Coronary artery (tissue), 2 donors: ENCODE data around the gene TTC28.

Source experiments
- DNase-seq: peaks from one replicate; pipeline ENCODE4 v3.0.0-alpha.2; 2017; ENCODE audit warnings: low spot score
- H3K27ac ChIP-seq, 2 donors: fragments of 200-600 bp; sonication (generic); one replicate each; pipeline ENCODE4 v1.5.1; 2016 to 2019
- H3K4me3 ChIP-seq: fragments of 200-600 bp; sonication (generic); 2 replicates; pipeline ENCODE4 v1.5.1; 2016; ENCODE audit warnings: mild to moderate bottlenecking, moderate library complexity
- TF ChIP-seq, protein P1 (sequence below): fragments of 200-600 bp; sonication (generic); IDR thresholded peaks from one replicate; pipeline ENCODE4 v1.5.1; 2019; ENCODE audit warnings: antibody characterized with exemption

Gene TTC28

DNA sequence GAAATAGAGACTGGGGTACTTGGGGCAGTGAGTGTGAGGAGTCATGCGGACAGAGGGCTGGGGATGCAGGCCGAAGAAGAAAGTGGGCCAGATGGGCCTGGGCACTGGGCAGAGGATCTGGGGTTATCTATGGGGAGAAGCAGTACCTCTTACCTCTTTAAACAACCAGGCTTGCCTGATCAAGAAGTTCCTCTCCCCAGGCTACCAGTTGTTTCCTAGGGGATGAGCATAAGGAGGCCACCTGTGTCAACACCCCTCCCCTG lies 662.2 kb downstream of the TTC28 start:
- no peak for DNase-seq
- H3K27ac ChIP-seq: no peak overlapping the region
- H3K4me3 ChIP-seq: no peak overlapping the region
- TF ChIP-seq, protein P1, sequence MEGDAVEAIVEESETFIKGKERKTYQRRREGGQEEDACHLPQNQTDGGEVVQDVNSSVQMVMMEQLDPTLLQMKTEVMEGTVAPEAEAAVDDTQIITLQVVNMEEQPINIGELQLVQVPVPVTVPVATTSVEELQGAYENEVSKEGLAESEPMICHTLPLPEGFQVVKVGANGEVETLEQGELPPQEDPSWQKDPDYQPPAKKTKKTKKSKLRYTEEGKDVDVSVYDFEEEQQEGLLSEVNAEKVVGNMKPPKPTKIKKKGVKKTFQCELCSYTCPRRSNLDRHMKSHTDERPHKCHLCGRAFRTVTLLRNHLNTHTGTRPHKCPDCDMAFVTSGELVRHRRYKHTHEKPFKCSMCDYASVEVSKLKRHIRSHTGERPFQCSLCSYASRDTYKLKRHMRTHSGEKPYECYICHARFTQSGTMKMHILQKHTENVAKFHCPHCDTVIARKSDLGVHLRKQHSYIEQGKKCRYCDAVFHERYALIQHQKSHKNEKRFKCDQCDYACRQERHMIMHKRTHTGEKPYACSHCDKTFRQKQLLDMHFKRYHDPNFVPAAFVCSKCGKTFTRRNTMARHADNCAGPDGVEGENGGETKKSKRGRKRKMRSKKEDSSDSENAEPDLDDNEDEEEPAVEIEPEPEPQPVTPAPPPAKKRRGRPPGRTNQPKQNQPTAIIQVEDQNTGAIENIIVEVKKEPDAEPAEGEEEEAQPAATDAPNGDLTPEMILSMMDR: no peak

DNA sequence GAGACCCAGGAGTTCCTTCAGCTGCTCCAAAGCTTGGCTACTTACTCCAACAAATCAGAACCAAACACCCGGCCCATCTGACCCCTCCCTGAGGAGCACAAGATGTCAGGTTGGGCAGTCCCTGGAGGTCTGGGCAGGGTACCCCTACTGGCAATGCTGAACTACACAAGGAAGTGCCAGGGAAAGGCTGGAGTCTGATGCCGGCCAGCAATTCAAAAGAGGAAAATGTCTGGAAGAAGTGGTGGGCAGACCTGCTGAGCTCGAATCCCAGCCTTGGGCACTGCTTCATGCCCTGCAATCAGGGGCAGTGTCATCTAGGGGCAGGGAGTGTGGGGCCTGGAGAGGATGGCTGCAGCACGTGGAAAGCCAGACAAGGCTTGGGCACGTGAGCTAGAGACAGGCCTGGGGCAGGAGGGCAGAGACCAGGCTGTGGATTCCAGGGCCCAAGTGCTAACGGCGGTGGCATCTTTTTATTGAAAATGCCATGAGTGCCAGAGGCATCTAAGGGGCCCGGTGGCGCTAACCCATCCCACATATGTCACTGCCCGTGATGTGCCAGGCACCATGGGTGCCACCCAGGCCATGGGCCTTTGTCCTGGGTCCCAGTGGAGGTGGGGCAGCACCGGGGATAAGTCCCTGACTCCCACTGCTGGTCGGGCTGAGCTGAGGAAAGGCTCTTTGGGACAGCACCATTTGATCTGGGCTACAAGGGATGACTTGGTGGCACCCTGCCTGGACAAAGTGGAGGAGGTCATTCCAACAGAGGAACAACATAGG lies 662.7 kb downstream of the TTC28 start:
- no peak overlapping the region for H3K4me3 ChIP-seq
- TF ChIP-seq, protein P1: no peak
- H3K27ac ChIP-seq: no peak overlapping the region
- DNase-seq: no peak

DNA sequence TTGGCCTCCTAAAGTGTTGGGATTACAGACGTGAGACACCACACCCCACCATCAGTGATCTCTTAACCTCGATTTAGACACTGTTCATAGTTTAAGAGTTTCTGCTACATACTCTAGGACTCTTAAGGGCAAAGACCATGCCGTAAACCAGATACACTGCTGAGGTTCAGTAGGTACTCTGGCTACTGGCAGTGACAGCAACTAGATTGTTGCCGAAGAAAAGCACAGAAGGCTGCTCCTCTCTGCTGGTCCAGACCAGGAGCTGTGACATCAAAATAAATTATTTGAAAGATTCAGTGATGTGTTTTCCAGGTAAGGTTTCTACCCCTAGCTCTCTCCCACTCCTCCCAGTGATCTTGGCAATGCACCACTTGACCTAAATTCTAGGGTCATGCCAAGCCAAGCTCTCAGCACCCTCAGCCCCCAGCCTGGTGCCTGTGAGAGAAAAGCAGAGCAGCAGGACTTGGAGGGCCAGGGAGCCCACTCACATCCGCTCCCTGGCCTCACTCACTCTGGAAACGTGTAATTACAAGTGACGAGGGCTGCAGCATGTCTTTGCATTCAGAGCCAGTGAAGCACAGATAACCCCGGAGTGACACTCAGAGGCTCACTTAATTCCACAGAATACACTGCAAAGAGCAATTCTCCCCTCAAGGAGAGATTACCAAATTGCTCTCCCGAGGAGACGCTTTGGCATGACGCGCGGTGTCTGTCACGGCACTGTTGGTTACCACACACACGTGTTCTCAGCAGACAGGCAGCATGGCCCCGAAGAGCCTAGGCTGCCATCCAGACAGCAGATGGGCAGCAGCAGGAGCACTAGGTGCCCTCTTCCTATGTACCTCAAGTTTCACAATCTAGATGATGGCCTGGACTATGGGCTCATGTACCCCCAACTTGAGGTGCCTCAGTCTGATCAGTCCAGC lies 663.7 kb downstream of the TTC28 start:
- TF ChIP-seq, protein P1: no peak
- H3K4me3 ChIP-seq: no peak overlapping the region
- no peak for DNase-seq
- no peak overlapping the region for H3K27ac ChIP-seq

DNA sequence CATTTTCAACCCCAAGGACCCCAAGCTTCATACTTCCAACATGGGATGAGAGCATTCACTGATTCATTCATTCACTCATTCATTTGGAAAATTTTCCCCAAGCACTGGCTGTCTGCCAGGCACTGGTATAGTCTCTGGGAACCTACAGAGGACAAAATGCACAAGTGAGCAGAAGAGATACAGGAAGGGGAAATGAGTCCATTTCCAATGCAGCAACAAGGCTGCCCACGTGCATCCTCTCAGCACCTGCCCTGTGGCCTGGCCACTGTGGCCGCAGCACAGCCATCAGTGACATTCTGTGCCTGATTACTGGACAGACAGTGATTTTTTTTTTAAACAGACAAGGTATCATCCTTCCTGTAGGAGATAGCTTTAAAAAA lies 664.6 kb downstream of the TTC28 start:
- Histone ChIP-seq H3K27ac (no peak overlapping the region), H3K4me3 (no peak overlapping the region)
- TF ChIP-seq, protein P1: no peak
- no peak for DNase-seq

DNA sequence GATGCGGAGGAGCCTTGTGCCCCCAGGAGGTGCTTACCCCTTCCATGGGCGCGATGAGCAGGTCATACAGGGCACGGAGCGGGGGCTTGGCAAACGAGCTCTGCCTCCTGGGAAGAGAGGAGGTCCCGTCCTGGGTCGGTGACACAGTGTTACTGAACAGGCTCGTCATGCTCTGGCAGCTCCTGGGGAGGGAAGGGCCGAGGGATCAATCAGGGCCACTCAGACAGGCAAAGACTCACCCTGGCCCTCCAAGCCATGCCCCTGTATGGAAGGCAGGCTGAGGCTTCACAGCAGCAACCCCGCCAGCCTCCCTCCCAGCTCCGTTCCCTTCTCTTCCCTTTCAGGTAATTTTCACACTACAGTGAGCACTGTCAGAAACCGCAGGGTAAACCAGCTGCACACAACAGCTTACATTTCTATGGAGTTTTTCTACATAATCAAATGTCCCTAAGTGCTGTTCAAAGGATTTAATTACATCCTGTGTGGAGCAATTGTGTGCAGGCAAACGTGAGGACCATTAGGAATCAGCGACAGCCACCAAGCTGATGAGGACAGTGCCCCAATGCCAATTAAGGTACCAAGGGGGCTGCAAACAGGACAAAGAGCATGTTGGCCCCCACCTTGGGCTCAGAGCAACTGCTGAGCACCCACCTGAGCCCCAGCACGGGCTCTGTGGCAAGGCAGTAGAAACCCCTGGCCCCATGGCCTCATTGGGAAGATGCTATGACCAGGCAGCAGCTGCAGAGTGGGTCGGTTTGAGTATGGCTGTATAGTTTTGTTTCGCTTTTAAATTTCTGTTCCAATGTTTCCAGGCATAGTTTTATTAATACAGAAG lies 665.2 kb downstream of the TTC28 start:
- no peak overlapping the region for H3K4me3 ChIP-seq
- TF ChIP-seq, protein P1: no peak
- DNase-seq: no peak
- no peak overlapping the region for H3K27ac ChIP-seq

DNA sequence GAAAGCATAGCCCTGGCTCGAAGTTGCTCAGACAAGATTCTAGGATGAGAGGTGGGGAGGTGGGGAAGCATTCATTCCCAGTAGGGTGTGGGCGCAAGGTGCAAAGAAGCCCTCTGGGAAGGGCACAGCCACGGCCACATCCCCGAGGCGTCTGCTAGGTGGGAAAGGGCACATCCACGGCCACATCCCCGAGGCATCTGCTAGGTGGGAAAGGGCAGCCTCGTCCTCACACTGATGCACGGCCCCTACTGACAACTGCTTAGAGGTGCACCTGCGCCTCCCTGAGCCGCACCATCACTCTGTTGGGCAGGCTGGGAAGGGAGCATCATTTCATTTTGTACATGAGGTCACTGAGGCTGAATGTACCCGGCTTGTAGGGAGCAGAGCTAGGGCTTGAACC lies 666.0 kb downstream of the TTC28 start:
- TF ChIP-seq, protein P1: no peak
- H3K27ac ChIP-seq: no peak overlapping the region

More for the DNA sequence above, 666.0 kb downstream of the TTC28 start:
- DNase-seq: no peak
- H3K4me3 ChIP-seq: no peak overlapping the region
